ENCODE data around the gene GPATCH1. TPM values are rescaled to one million over a fixed set of nuclear protein-coding genes. Genes with fewer than 3 reads are reported as not detected.

The GPATCH1 gene
- total and polyA plus RNA-seq, 2 of the 13 experiments (the other 11 are each of a cell fraction or from before 2014, with no cell fraction given), result 6.8 to 6.9 TPM

DNA sequence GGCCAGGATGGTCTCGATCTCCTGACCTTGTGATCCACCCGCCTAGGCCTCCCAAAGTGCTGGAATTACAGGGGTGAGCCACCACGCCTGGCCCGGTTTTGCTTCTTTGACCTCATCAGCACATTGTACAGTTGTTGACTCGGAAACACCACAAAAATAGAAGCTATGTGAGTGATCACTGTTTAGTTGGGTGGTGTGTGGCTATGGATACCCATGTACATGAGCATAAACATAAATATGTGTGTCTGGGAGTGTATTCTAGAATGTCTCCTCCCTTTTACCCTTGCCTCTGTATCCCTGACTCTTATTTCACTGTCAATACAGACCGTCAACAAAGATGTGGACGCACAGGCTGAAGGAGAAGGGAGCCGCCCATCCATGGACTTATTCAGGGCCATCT lies 36.5 kb downstream of the GPATCH1 start:
- Histone ChIP-seq H3K79me2 (ENCODE audit: insufficient read depth, low read length) (no peaks in the 10 kb centered on the region), H3K4me3 (replicated peaks in 1 of 3; ENCODE audit: insufficient read depth in 1 of 3, low read depth in 2 of 3, low read length in 3 of 3) (no peak overlapping the region), H3K36me3 (replicated peaks in 1 of 2; ENCODE audit: control insufficient read depth in 1 of 2, insufficient read depth in 2 of 2, low read length in 2 of 2) (peaks cover 12 to 39% of the 10 kb centered on the region in 2 experiments), H4K20me1 (ENCODE audit: insufficient read depth, low read length) (no peaks in the 10 kb centered on the region), H3K27me3 (ENCODE audit: control insufficient read depth in 1 of 2, insufficient read depth in 2 of 2, low read length in 2 of 2) (no peaks in the 10 kb centered on the region), H3K4me1 (ENCODE audit: insufficient read depth, low read length) (no peaks in the 10 kb centered on the region), H3K4me2 (ENCODE audit: low read depth, low read length) (no peak overlapping the region), H3K9me3 (ENCODE audit: low read length) (no peaks in the 10 kb centered on the region), H2AFZ (ENCODE audit: low read length) (no peak overlapping the region), H3K27ac (ENCODE audit: extremely low read length, insufficient read depth, low read length) (no peak overlapping the region), H3K9ac (ENCODE audit: insufficient read depth, low read depth, low read length) (no peak overlapping the region)
- no peak for FAIRE-seq
- ATAC-seq, result no peak
- no peak for TF ChIP-seq NBN (conservative IDR thresholded peaks at IDR 0.05)
- no peak for TF ChIP-seq ZNF891 (CRISPR knock-in tag; IDR thresholded peaks at IDR 0.05)
- TF ChIP-seq SMARCE1 (IDR thresholded peaks at IDR 0.05; ENCODE audit: borderline replicate concordance), result no peak
- no peak for TF ChIP-seq RCOR2 (CRISPR knock-in tag; IDR thresholded peaks at IDR 0.05)
- TF ChIP-seq HES4 (CRISPR knock-in tag; IDR thresholded peaks at IDR 0.05; ENCODE audit: borderline replicate concordance), result no peak
- no peak for TF ChIP-seq TAF1 (CRISPR knock-in tag; IDR thresholded peaks at IDR 0.05)
- no peak for TF ChIP-seq ZBTB7B (CRISPR knock-in tag; IDR thresholded peaks at IDR 0.05)
- no peak for TF ChIP-seq TBP (CRISPR knock-in tag; IDR thresholded peaks at IDR 0.05)
- TF ChIP-seq, protein P1, sequence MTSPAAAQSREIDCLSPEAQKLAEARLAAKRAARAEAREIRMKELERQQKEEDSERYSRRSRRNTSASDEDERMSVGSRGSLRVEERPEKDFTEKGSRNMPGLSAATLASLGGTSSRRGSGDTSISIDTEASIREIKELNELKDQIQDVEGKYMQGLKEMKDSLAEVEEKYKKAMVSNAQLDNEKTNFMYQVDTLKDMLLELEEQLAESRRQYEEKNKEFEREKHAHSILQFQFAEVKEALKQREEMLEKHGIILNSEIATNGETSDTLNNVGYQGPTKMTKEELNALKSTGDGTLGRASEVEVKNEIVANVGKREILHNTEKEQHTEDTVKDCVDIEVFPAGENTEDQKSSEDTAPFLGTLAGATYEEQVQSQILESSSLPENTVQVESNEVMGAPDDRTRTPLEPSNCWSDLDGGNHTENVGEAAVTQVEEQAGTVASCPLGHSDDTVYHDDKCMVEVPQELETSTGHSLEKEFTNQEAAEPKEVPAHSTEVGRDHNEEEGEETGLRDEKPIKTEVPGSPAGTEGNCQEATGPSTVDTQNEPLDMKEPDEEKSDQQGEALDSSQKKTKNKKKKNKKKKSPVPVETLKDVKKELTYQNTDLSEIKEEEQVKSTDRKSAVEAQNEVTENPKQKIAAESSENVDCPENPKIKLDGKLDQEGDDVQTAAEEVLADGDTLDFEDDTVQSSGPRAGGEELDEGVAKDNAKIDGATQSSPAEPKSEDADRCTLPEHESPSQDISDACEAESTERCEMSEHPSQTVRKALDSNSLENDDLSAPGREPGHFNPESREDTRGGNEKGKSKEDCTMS (CRISPR knock-in tag; conservative IDR thresholded peaks at IDR 0.05), result no peak
- TF ChIP-seq ATF7-NPFF (CRISPR knock-in tag; IDR thresholded peaks at IDR 0.05; ENCODE audit: low read depth), result no peak
- TF ChIP-seq ZNF556 (CRISPR knock-in tag; IDR thresholded peaks at IDR 0.05; ENCODE audit: borderline replicate concordance), result no peak
- CTCF ChIA-PET (ENCODE audit: low intra/inter-chr PET ratio, low total read pairs), result no interaction called here
- DNase-seq (ENCODE audit: low spot score), result no peak
- intact Hi-C loops (cut with micrococcal nuclease; ENCODE audit: unreplicated experiment), result no loop called here
- 97% methylated on average over 5 of the region's 8 CpGs for WGBS (ENCODE audit: low lambda C conversion rate)
- POLR2A ChIA-PET, result no interaction called here
- BruUV-seq (replicated peaks), result no TSS peak
- in situ Hi-C loops (cut with HindIII; ENCODE audit: extremely low pct_ligation_motif_present, low pct_unique_long_range_greater_than_20kb), result loop anchor here (5.0 kb wide), 1 partner anchor 140 kb away; no protein-coding TSS in a partner anchor
